ENCODE results near the gene ASF1B.

Gene ASF1B

GRCh38 chr19:14138576-14139265, 2.3 kb upstream of the ASF1B start:
- no peaks in the 10 kb centered on the region for H3K27me3 Mint-ChIP-seq
- peak overlapping the region; percentile 17 to 81 for H3K27ac Mint-ChIP-seq
- peaks cover 18% of the 10 kb centered on the region for H3K36me3 Mint-ChIP-seq (ENCODE audit: insufficient read depth)
- peaks cover 19 to 26% of the 10 kb centered on the region in 2 donors for H3K4me1 Mint-ChIP-seq (ENCODE audit: low read depth in 2 of 2)
- no peaks in the 10 kb centered on the region for H3K9me3 Mint-ChIP-seq
- no peak for DNase-seq
- no peak for ATAC-seq (replicated peaks)
- H3K4me3 Mint-ChIP-seq = peak overlapping the region; percentile 60 to 72

GRCh38 chr19:14135985-14136508, 342 bp downstream of the ASF1B start:
- peaks cover 18% of the 10 kb centered on the region for H3K36me3 Mint-ChIP-seq (ENCODE audit: insufficient read depth)
- H3K4me1 Mint-ChIP-seq (ENCODE audit: low read depth in 2 of 2) = peaks cover 19 to 20% of the 10 kb centered on the region in 2 donors
- H3K4me3 Mint-ChIP-seq = peak overlapping the region; percentile 75 to 81
- peak overlapping the region; percentile 75 to 85 for H3K27ac Mint-ChIP-seq
- no peaks in the 10 kb centered on the region for H3K27me3 Mint-ChIP-seq
- DNase-seq (no peak), ATAC-seq (replicated peaks) (no peak)
- no peaks in the 10 kb centered on the region for H3K9me3 Mint-ChIP-seq

- Mint-ChIP-seq H3K4me1 (ENCODE audit: low read depth in 2 of 2) (peaks cover 19 to 20% of the 10 kb centered on the region in 2 donors), H3K27me3 (no peaks in the 10 kb centered on the region), H3K27ac (peak overlapping the region; percentile 75 to 84), H3K36me3 (ENCODE audit: insufficient read depth) (peaks cover 18% of the 10 kb centered on the region), H3K9me3 (no peaks in the 10 kb centered on the region), H3K4me3 (peak overlapping the region; percentile 75 to 81)
- ATAC-seq (replicated peaks) (no peak), DNase-seq (no peak)
Observed at GRCh38 chr19:14135355-14135754, 1.0 kb downstream of the ASF1B start.

GRCh38 chr19:14127929-14128509, 8.4 kb downstream of the ASF1B start:
- no peaks in the 10 kb centered on the region for H3K36me3 Mint-ChIP-seq (ENCODE audit: insufficient read depth)
- DNase-seq (no peak), ATAC-seq (replicated peaks) (no peak)
- no peak overlapping the region for H3K4me3 Mint-ChIP-seq
- no peaks in the 10 kb centered on the region for H3K27me3 Mint-ChIP-seq
- H3K9me3 Mint-ChIP-seq = no peaks in the 10 kb centered on the region
- H3K4me1 Mint-ChIP-seq (ENCODE audit: low read depth in 2 of 2) = peaks cover 0 to 2% of the 10 kb centered on the region in 2 donors
- H3K27ac Mint-ChIP-seq = no peak overlapping the region

GRCh38 chr19:14127176-14127575, 9.2 kb downstream of the ASF1B start:
- no peak for DNase-seq
- H3K4me1 Mint-ChIP-seq (ENCODE audit: low read depth in 2 of 2) = peaks cover 0 to 2% of the 10 kb centered on the region in 2 donors
- no peaks in the 10 kb centered on the region for H3K36me3 Mint-ChIP-seq (ENCODE audit: insufficient read depth)
- peak overlapping the region in 1 of 2 donors; percentile 35 for H3K27ac Mint-ChIP-seq
- no peaks in the 10 kb centered on the region for H3K27me3 Mint-ChIP-seq
- H3K4me3 Mint-ChIP-seq = no peak overlapping the region
- no peak for ATAC-seq (replicated peaks)
- no peaks in the 10 kb centered on the region for H3K9me3 Mint-ChIP-seq

- H3K4me1 Mint-ChIP-seq (ENCODE audit: low read depth in 2 of 2) = peaks cover 9% of the 10 kb centered on the region in 2 donors
- no peaks in the 10 kb centered on the region for H3K27me3 Mint-ChIP-seq
- H3K9me3 Mint-ChIP-seq = no peaks in the 10 kb centered on the region
- no peak overlapping the region for H3K27ac Mint-ChIP-seq
- DNase-seq (no peak), ATAC-seq (replicated peaks) (no peak)
- peaks cover 8% of the 10 kb centered on the region for H3K36me3 Mint-ChIP-seq (ENCODE audit: insufficient read depth)
- no peak overlapping the region for H3K4me3 Mint-ChIP-seq
Observed at GRCh38 chr19:14122924-14123323, 13.5 kb downstream of the ASF1B start.

- H3K36me3 Mint-ChIP-seq (ENCODE audit: insufficient read depth) = peaks cover 18% of the 10 kb centered on the region
- no peak overlapping the region for H3K27ac Mint-ChIP-seq
- peaks cover 21% of the 10 kb centered on the region in 2 donors for H3K4me1 Mint-ChIP-seq (ENCODE audit: low read depth in 2 of 2)
- ATAC-seq (replicated peaks) = no peak
- H3K9me3 Mint-ChIP-seq = no peaks in the 10 kb centered on the region
- H3K27me3 Mint-ChIP-seq = no peaks in the 10 kb centered on the region
- no peak overlapping the region for H3K4me3 Mint-ChIP-seq
- DNase-seq = no peak
Observed at GRCh38 chr19:14120497-14120780, 15.9 kb downstream of the ASF1B start.

GRCh38 chr19:14119644-14120496, 16.5 kb downstream of the ASF1B start:
- DNase-seq (no peak), ATAC-seq (replicated peaks) (no peak)
- H3K4me1 Mint-ChIP-seq (ENCODE audit: low read depth in 2 of 2) = peaks cover 21 to 23% of the 10 kb centered on the region in 2 donors
- peaks cover 19% of the 10 kb centered on the region for H3K36me3 Mint-ChIP-seq (ENCODE audit: insufficient read depth)
- peak overlapping the region; percentile 91 to 95 for H3K27ac Mint-ChIP-seq
- peak overlapping the region in 1 of 2 donors; percentile 90 for H3K4me3 Mint-ChIP-seq
- no peaks in the 10 kb centered on the region for H3K9me3 Mint-ChIP-seq
- no peaks in the 10 kb centered on the region for H3K27me3 Mint-ChIP-seq

GRCh38 chr19:14119146-14119545, 17.2 kb downstream of the ASF1B start:
- Mint-ChIP-seq H3K4me1 (ENCODE audit: low read depth in 2 of 2) (peaks cover 22 to 24% of the 10 kb centered on the region in 2 donors), H3K9me3 (no peaks in the 10 kb centered on the region), H3K27me3 (no peaks in the 10 kb centered on the region), H3K27ac (peak overlapping the region; percentile 91 to 95), H3K4me3 (peak overlapping the region; percentile 80 to 90), H3K36me3 (ENCODE audit: insufficient read depth) (peaks cover 21% of the 10 kb centered on the region)
- no peak for ATAC-seq (replicated peaks)
- DNase-seq = no peak

- DNase-seq = peak; percentile 30 to 55 (median 53)
- peaks cover 24 to 25% of the 10 kb centered on the region in 2 donors for H3K4me1 Mint-ChIP-seq (ENCODE audit: low read depth in 2 of 2)
- ATAC-seq (replicated peaks) = peak; percentile 26
- H3K27ac Mint-ChIP-seq = peak overlapping the region; percentile 91 to 95
- H3K36me3 Mint-ChIP-seq (ENCODE audit: insufficient read depth) = peaks cover 26% of the 10 kb centered on the region
- no peaks in the 10 kb centered on the region for H3K27me3 Mint-ChIP-seq
- peak overlapping the region; percentile 80 to 90 for H3K4me3 Mint-ChIP-seq
- no peaks in the 10 kb centered on the region for H3K9me3 Mint-ChIP-seq
Observed at GRCh38 chr19:14118165-14119051, 18.0 kb downstream of the ASF1B start.

GRCh38 chr19:14117668-14118164, 18.7 kb downstream of the ASF1B start, which contains the start of gene PRKACA:
PRKACA (minus strand) TSS chr19:14117762; CDS start chr19:14117547, 215 bp downstream.
- no peaks in the 10 kb centered on the region for H3K27me3 Mint-ChIP-seq
- DNase-seq (peak; percentile 95 to 98 (median 97)), ATAC-seq (replicated peaks) (peak; percentile 89)

GRCh38 chr19:14116918-14117578, 19.3 kb downstream of the ASF1B start:
- Mint-ChIP-seq H3K27me3 (no peaks in the 10 kb centered on the region), H3K27ac (peak overlapping the region; percentile 87 to 90), H3K4me3 (peak overlapping the region; percentile 93 to 96), H3K4me1 (ENCODE audit: low read depth in 2 of 2) (peaks cover 24 to 28% of the 10 kb centered on the region in 2 donors), H3K9me3 (no peaks in the 10 kb centered on the region), H3K36me3 (ENCODE audit: insufficient read depth) (peaks cover 26% of the 10 kb centered on the region)
- DNase-seq = peak; percentile 9 to 17 (median 15)
- ATAC-seq (replicated peaks) = no peak

More at GRCh38 chr19:14117668-14118164, 18.7 kb downstream of the ASF1B start, which contains the start of gene PRKACA:
- peaks cover 26% of the 10 kb centered on the region for H3K36me3 Mint-ChIP-seq (ENCODE audit: insufficient read depth)
- H3K4me3 Mint-ChIP-seq = peak within 1 kb of the TSS; percentile 93 to 96
- peaks cover 24 to 28% of the 10 kb centered on the region in 2 donors for H3K4me1 Mint-ChIP-seq (ENCODE audit: low read depth in 2 of 2)
- peak within 1 kb of the TSS; percentile 91 to 95 for H3K27ac Mint-ChIP-seq
- H3K9me3 Mint-ChIP-seq = no peaks in the 10 kb centered on the region

Data from effector memory CD8-positive, alpha-beta T cell (primary cell).